ENCODE results near the gene ACYP2.
A peak's percentile ranks its signal among the peaks of the same experiment; 100 is the strongest.

The ACYP2 gene

DNA sequence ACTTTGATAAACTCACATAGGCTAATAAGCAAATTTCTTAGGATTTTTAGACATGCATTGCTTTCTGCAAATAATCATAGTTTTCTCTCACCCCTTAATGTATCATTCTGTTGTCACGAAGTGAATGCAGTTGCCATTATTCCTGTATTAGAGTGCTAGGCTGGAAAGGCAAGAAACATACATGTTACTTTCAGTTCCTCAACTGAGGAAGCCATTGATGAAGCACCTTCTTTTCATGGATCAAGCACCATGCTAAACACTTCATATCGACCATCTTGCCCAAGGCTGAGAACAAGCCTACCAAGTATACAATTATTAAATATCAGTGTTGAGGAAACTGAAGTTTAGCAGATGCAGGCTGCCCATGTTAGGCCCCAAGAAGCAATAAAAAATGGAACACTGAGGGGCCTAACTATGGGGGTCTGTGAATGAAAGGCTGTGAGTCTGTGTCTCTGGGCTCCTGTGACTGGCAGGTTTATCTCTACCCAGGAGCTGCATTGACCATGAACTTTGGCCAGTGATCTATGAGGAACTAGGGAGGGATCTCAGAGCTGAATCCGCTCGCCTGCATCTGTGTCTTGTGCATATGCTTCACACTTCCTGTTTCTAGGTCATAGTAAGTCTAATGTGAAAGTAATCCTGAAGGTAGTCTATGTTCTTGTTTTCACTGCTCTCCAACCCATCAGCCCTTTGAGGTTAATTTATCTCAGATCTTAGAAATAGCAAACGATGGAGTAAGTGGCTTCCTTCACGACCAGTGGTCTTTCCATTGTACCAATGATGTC is 156.6 kb downstream of the ACYP2 start:
- TF ChIP-seq ARNTL (CRISPR knock-in tag; IDR thresholded peaks at IDR 0.05; ENCODE audit: borderline replicate concordance, low read depth) (no peak), TCF4 (CRISPR knock-in tag; IDR thresholded peaks at IDR 0.05; ENCODE audit: borderline replicate concordance) (no peak), ZNF8 (CRISPR knock-in tag; IDR thresholded peaks at IDR 0.05) (no peak), OSR1 (CRISPR knock-in tag; IDR thresholded peaks at IDR 0.05) (no peak), ZFP30 (CRISPR knock-in tag; IDR thresholded peaks at IDR 0.05) (no peak), ZFP3 (CRISPR knock-in tag; IDR thresholded peaks at IDR 0.05) (no peak), GLIS3 (CRISPR knock-in tag; IDR thresholded peaks at IDR 0.05) (no peak), TOX (CRISPR knock-in tag; IDR thresholded peaks at IDR 0.05; ENCODE audit: borderline replicate concordance) (no peak), BACH2 (CRISPR knock-in tag; IDR thresholded peaks at IDR 0.05; ENCODE audit: borderline replicate concordance) (no peak), SNAI2 (CRISPR knock-in tag; IDR thresholded peaks at IDR 0.05) (no peak), CSDC2 (CRISPR knock-in tag; IDR thresholded peaks at IDR 0.05) (no peak)
- TF ChIP-seq, protein P1, sequence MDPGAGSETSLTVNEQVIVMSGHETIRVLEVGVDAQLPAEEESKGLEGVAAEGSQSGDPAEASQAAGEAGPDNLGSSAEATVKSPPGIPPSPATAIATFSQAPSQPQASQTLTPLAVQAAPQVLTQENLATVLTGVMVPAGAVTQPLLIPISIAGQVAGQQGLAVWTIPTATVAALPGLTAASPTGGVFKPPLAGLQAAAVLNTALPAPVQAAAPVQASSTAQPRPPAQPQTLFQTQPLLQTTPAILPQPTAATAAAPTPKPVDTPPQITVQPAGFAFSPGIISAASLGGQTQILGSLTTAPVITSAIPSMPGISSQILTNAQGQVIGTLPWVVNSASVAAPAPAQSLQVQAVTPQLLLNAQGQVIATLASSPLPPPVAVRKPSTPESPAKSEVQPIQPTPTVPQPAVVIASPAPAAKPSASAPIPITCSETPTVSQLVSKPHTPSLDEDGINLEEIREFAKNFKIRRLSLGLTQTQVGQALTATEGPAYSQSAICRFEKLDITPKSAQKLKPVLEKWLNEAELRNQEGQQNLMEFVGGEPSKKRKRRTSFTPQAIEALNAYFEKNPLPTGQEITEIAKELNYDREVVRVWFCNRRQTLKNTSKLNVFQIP (CRISPR knock-in tag; IDR thresholded peaks at IDR 0.05; ENCODE audit: borderline replicate concordance, low read depth) = no peak
- TF ChIP-seq, protein P2, sequence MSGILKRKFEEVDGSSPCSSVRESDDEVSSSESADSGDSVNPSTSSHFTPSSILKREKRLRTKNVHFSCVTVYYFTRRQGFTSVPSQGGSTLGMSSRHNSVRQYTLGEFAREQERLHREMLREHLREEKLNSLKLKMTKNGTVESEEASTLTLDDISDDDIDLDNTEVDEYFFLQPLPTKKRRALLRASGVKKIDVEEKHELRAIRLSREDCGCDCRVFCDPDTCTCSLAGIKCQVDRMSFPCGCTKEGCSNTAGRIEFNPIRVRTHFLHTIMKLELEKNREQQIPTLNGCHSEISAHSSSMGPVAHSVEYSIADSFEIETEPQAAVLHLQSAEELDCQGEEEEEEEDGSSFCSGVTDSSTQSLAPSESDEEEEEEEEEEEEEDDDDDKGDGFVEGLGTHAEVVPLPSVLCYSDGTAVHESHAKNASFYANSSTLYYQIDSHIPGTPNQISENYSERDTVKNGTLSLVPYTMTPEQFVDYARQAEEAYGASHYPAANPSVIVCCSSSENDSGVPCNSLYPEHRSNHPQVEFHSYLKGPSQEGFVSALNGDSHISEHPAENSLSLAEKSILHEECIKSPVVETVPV (CRISPR knock-in tag; IDR thresholded peaks at IDR 0.05) = no peak
- ATAC-seq = no peak

DNA sequence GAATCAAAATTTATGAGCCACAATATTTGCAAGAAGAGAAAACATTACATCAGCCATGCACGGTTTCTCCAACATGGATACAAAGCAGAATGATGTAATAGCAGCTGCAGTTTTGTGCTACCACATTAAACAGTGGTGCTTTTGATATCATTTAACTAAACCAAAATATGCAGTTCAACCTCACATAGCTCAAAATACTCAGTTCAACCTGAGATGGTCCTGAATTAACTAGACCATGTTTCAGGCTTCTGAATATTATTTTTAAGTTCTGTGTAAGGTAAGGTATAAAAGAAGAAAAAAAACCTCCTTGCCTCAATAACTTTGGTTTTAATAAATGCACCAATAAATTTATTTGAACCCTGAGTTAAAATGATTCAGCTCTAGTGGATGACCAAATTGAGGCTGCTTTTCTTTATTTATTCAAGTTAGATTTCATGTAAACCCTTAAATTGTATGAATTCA is 159.4 kb downstream of the ACYP2 start:
- no peak for ATAC-seq
- TF ChIP-seq ZFP30 (CRISPR knock-in tag; IDR thresholded peaks at IDR 0.05) (no peak), TCF4 (CRISPR knock-in tag; IDR thresholded peaks at IDR 0.05; ENCODE audit: borderline replicate concordance) (no peak)

DNA sequence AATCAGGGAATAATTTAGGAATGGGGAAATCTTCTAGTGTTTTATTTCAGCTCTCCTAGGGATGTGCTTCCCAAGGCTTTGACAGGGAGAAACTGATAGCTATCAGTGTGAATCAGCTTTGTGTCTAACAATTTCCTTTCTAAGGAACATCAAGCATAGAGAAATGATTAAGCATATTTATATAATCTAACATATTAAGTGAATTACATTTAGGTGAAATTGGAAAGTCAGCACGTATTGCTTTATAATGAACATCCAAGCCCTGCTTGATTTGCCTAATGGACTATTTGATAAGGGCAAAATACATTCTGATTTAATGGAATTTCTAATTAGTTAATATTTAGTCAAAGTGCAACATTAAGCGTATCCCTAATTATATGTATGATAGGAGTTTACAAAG is 160.1 kb downstream of the ACYP2 start:
- ATAC-seq = no peak

DNA sequence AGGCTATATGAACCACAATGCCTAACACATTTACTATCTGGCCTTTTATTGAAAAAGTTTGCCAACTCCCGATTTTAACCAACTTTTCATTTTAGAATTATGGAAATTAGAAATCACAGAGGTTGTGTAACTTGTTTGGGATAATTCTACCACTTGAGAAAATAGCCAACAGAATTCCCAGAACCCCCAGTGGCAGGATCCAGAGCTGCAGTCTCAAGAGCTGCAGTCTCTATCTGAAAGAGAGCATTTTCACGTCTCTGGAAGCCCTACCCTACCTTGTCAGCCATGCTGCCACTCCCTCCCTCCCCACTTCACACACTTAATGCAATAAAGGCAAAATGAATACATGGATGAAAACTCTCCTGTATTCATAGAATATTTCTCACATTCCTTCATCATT is 164.0 kb downstream of the ACYP2 start:
- TF ChIP-seq GLIS3 (CRISPR knock-in tag; IDR thresholded peaks at IDR 0.05) = no peak
- TF ChIP-seq, protein P1 (CRISPR knock-in tag; IDR thresholded peaks at IDR 0.05; ENCODE audit: borderline replicate concordance, low read depth) = no peak
- no peak for TF ChIP-seq ZNF565 (CRISPR knock-in tag; conservative IDR thresholded peaks at IDR 0.05; ENCODE audit: low read depth)
- no peak for TF ChIP-seq ZNF70 (CRISPR knock-in tag; IDR thresholded peaks at IDR 0.05)
- TF ChIP-seq SNAI2 (CRISPR knock-in tag; IDR thresholded peaks at IDR 0.05) = no peak
- no peak for TF ChIP-seq TCF4 (CRISPR knock-in tag; IDR thresholded peaks at IDR 0.05; ENCODE audit: borderline replicate concordance)
- no peak for TF ChIP-seq CSDC2 (CRISPR knock-in tag; IDR thresholded peaks at IDR 0.05)
- TF ChIP-seq PPARA (CRISPR knock-in tag; IDR thresholded peaks at IDR 0.05; ENCODE audit: borderline replicate concordance) = no peak
- no peak for TF ChIP-seq ZFP3 (CRISPR knock-in tag; IDR thresholded peaks at IDR 0.05)
- TF ChIP-seq ARNTL (CRISPR knock-in tag; IDR thresholded peaks at IDR 0.05; ENCODE audit: borderline replicate concordance, low read depth) = no peak
- TF ChIP-seq ZNF8 (CRISPR knock-in tag; IDR thresholded peaks at IDR 0.05) = no peak

More for the DNA sequence above, 160.1 kb downstream of the ACYP2 start:
- TF ChIP-seq ZNF70 (CRISPR knock-in tag; IDR thresholded peaks at IDR 0.05) (no peak), ISL1 (CRISPR knock-in tag; IDR thresholded peaks at IDR 0.05) (no peak), ZFP30 (CRISPR knock-in tag; IDR thresholded peaks at IDR 0.05) (no peak)

DNA sequence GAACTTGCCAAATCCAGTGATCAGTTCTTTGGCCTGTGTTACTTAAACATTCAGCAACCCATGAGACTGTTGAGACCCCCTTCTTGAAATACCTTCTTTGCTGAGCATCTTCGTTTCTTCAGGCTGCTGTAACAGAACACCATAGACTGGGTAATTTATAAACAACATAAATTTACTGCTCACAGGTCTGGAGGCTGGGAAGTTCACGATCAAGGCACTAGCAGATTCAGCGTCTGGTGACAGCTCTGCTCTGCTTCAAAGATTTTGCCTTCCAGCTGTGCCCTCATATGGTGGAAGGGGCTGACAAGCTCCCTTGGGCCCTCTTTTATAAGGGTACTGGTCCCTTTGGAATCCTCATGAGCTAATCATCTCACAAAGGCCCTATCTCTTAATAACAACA is 169.4 kb downstream of the ACYP2 start:
- ATAC-seq = no peak
- no peak for TF ChIP-seq ZNF70 (CRISPR knock-in tag; IDR thresholded peaks at IDR 0.05)
- no peak for TF ChIP-seq OSR1 (CRISPR knock-in tag; IDR thresholded peaks at IDR 0.05)
- no peak for TF ChIP-seq SNAI2 (CRISPR knock-in tag; IDR thresholded peaks at IDR 0.05)
- no peak for TF ChIP-seq ARNTL (CRISPR knock-in tag; IDR thresholded peaks at IDR 0.05; ENCODE audit: borderline replicate concordance, low read depth)
- TF ChIP-seq, protein P1 (CRISPR knock-in tag; IDR thresholded peaks at IDR 0.05; ENCODE audit: borderline replicate concordance, low read depth) = no peak
- TF ChIP-seq ESRRG (CRISPR knock-in tag; IDR thresholded peaks at IDR 0.05) = no peak
- no peak for TF ChIP-seq TCF4 (CRISPR knock-in tag; IDR thresholded peaks at IDR 0.05; ENCODE audit: borderline replicate concordance)
- TF ChIP-seq CSDC2 (CRISPR knock-in tag; IDR thresholded peaks at IDR 0.05) = no peak
- TF ChIP-seq PPARA (CRISPR knock-in tag; IDR thresholded peaks at IDR 0.05; ENCODE audit: borderline replicate concordance) = no peak
- no peak for TF ChIP-seq BACH2 (CRISPR knock-in tag; IDR thresholded peaks at IDR 0.05; ENCODE audit: borderline replicate concordance)
- TF ChIP-seq ZFP3 (CRISPR knock-in tag; IDR thresholded peaks at IDR 0.05) = no peak
- no peak for TF ChIP-seq TOX (CRISPR knock-in tag; IDR thresholded peaks at IDR 0.05; ENCODE audit: borderline replicate concordance)
- TF ChIP-seq ZNF565 (CRISPR knock-in tag; conservative IDR thresholded peaks at IDR 0.05; ENCODE audit: low read depth) = no peak
- TF ChIP-seq, protein P2 (CRISPR knock-in tag; IDR thresholded peaks at IDR 0.05) = no peak

More for the DNA sequence above, 164.0 kb downstream of the ACYP2 start:
- 0 out of 3 replicates have a peak, but pooled peaks have one; percentile 44 for ATAC-seq
